ENCODE measurements around the gene KIR3DL2. TPM values are rescaled to one million over a fixed set of nuclear protein-coding genes. Genes with fewer than 3 reads are reported as not detected.
"Not testable (repeated sequence)": the region's sequence is repeated elsewhere in the genome, so short reads cannot be mapped to it uniquely, and the experiment has no call there.

The KIR3DL2 gene
- total RNA-seq, 6 experiments from 2014 or later: not detected

GRCh38 chr19:54882758-54883157 lies 32.5 kb downstream of the KIR3DL2 start:
- ATAC-seq (peak in 1 of 4 donors; percentile 38), DNase-seq (no peak)
- no peak overlapping the region for H3K27ac ChIP-seq
- H3K9me3 ChIP-seq: no peaks in the 10 kb centered on the region
- H3K4me1 ChIP-seq: no peaks in the 10 kb centered on the region
- H3K27me3 ChIP-seq: no peaks in the 10 kb centered on the region
- H3K4me3 ChIP-seq: no peak overlapping the region
- TF ChIP-seq POLR2A (IDR thresholded peaks at IDR 0.05) (no peak), CTCF (IDR thresholded peaks at IDR 0.05) (no peak)
- WGBS (ENCODE audit: insufficient coverage, low coverage, low lambda C conversion rate, missing lambda C conversion rate): 35% methylated on average over 6 of the region's 7 CpGs
- intact Hi-C loops (cut with DNase I): no loop called here
- no peaks in the 10 kb centered on the region for H3K36me3 ChIP-seq

DNA sequence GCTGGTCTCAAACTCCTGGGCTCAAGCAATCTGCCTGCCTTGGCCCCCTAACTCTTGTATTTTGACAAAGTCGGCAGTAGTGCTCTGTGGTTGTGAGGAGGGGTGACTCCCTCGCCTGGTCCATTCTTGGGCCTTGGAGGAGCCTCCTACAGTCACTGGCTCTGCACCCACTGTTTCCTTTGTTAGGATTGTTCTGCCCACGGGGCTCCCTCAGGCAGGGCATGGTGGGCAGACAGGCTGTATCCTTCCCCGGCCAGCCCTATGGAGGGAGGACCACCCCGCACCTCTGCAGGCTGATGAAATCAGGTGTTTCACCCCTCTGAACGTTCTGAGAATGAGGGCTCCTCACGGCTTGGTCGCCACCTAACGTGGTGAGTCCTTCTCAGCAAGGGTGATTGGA lies 33.0 kb downstream of the KIR3DL2 start:
- DNase-seq (no peak), ATAC-seq (peak in 1 of 4 donors; percentile 20)
- Histone ChIP-seq H3K27ac (no peak overlapping the region), H3K4me3 (no peak overlapping the region), H3K36me3 (no peaks in the 10 kb centered on the region), H3K9me3 (no peaks in the 10 kb centered on the region), H3K27me3 (no peaks in the 10 kb centered on the region), H3K4me1 (no peaks in the 10 kb centered on the region)
- intact Hi-C loops (cut with DNase I): no loop called here
- WGBS (ENCODE audit: insufficient coverage, low coverage, low lambda C conversion rate, missing lambda C conversion rate): 32% methylated on average over 6 of the region's 9 CpGs
- TF ChIP-seq CTCF (IDR thresholded peaks at IDR 0.05): no peak
- no peak for TF ChIP-seq POLR2A (IDR thresholded peaks at IDR 0.05)

DNA sequence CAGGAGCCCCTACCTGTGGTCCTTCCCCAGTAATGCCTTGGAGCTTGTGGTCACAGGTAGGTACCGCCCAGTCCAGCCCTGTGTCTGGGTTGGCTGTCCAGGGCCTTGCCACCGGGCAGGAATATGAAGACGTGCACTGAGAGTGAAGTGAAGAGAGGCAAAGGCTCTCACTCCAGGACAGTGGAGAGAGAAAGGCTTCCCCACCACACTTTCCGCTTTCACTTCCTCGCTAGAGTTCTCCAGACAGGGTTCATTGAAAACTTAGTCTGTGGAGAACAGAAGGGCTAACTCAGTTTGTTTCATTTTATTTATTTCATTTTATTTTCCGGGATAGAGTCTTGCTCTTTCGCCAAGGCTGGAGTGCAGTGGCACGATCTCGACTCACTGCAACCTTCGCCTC lies 38.0 kb downstream of the KIR3DL2 start:
- ATAC-seq (peak in 3 of 4 donors; percentile 27 to 64 (median 43)), DNase-seq (no peak)
- TF ChIP-seq POLR2A (IDR thresholded peaks at IDR 0.05) (no peak), CTCF (IDR thresholded peaks at IDR 0.05) (no peak)
- Histone ChIP-seq H3K36me3 (no peaks in the 10 kb centered on the region), H3K9me3 (no peaks in the 10 kb centered on the region), H3K27ac (no peak overlapping the region), H3K4me3 (no peak overlapping the region), H3K4me1 (no peaks in the 10 kb centered on the region), H3K27me3 (no peaks in the 10 kb centered on the region)
- intact Hi-C loops (cut with DNase I): no loop called here
- 67% methylated on average over 6 of the region's 10 CpGs for WGBS (ENCODE audit: insufficient coverage, low coverage, low lambda C conversion rate, missing lambda C conversion rate)

DNA sequence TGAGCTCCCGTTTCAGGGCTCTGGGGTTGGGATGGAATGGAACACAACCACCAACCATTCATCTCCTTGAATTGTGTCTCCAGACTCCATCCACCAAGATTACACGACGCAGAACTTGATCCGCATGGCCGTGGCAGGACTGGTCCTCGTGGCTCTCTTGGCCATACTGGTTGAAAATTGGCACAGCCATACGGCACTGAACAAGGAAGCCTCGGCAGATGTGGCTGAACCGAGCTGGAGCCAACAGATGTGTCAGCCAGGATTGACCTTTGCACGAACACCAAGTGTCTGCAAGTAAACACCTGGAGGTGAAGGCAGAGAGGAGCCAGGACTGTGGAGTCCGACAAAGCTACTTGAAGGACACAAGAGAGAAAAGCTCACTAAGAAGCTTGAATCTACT lies 39.3 kb downstream of the KIR3DL2 start:
- WGBS (ENCODE audit: insufficient coverage, low coverage, low lambda C conversion rate, missing lambda C conversion rate): 56% methylated on average over 8 of the region's 11 CpGs
- no peaks in the 10 kb centered on the region for H3K36me3 ChIP-seq
- intact Hi-C loops (cut with DNase I): no loop called here
- no peak for DNase-seq
- no peak overlapping the region for H3K4me3 ChIP-seq
- H3K27me3 ChIP-seq: no peaks in the 10 kb centered on the region
- H3K4me1 ChIP-seq: no peaks in the 10 kb centered on the region
- no peak overlapping the region for H3K27ac ChIP-seq
- TF ChIP-seq CTCF (IDR thresholded peaks at IDR 0.05): no peak
- no peak for TF ChIP-seq POLR2A (IDR thresholded peaks at IDR 0.05)
- no peak for ATAC-seq
- H3K9me3 ChIP-seq: no peaks in the 10 kb centered on the region

GRCh38 chr19:54893406-54893805 lies 43.2 kb downstream of the KIR3DL2 start:
- TF ChIP-seq CTCF (IDR thresholded peaks at IDR 0.05) (no peak), POLR2A (IDR thresholded peaks at IDR 0.05) (no peak)
- no peaks in the 10 kb centered on the region for H3K4me1 ChIP-seq
- DNase-seq (no peak), ATAC-seq (no peak)
- 49% methylated on average over 4 of the region's 7 CpGs for WGBS (ENCODE audit: insufficient coverage, low coverage, low lambda C conversion rate, missing lambda C conversion rate)
- no peaks in the 10 kb centered on the region for H3K9me3 ChIP-seq
- intact Hi-C loops (cut with DNase I): no loop called here
- no peaks in the 10 kb centered on the region for H3K36me3 ChIP-seq
- no peak overlapping the region for H3K4me3 ChIP-seq
- H3K27ac ChIP-seq: no peak overlapping the region
- H3K27me3 ChIP-seq: no peaks in the 10 kb centered on the region

GRCh38 chr19:54894106-54894505 lies 43.9 kb downstream of the KIR3DL2 start:
- H3K4me3 ChIP-seq; H3K36me3 ChIP-seq; H3K4me1 ChIP-seq; H3K9me3 ChIP-seq; H3K27ac ChIP-seq; ATAC-seq; intact Hi-C loops (cut with DNase I); H3K27me3 ChIP-seq: not testable (repeated sequence)
- peak in 1 of 3 donors; percentile 18 for DNase-seq
- 68% methylated on average over 7 of the region's 16 CpGs for WGBS (ENCODE audit: insufficient coverage, low coverage, low lambda C conversion rate, missing lambda C conversion rate)

All from right lobe of liver (tissue), 6 donors.